ENCODE results near the gene LPIN2.

DNA sequence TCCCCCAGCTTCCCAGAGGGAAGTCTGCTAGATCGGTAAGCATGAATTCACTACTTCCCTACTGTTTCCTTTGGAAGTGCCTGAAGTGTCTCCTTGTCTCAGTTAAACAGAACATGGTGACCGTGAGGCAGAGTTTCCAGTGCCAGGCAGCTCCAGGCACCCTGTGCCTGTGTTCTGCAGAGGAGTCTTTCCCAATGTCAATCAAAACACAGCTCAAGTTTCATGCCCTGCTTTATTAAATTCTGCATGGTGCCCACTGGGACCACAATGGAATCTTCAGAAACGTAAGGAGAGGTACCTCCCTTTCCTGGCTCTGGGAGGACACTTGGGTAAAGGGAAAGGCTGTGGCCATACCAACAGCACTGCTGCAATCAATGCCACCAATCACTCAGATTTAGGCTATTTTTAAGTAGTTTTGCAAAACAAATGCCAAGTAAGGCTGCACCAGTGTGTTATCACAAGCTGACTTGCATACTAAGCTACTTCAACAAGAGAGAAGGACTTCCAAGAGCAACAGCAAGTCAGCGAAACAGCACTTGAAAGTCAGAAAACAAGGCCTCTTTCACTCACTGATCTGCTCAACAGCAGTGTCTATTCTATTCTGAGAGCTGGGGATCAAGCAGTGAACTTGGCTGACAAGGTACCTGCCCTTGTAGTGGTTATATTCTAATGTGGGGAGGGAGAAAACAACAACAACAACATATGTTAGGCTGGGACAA, 14.9 kb downstream of the LPIN2 start:
- TF ChIP-seq, protein P1, sequence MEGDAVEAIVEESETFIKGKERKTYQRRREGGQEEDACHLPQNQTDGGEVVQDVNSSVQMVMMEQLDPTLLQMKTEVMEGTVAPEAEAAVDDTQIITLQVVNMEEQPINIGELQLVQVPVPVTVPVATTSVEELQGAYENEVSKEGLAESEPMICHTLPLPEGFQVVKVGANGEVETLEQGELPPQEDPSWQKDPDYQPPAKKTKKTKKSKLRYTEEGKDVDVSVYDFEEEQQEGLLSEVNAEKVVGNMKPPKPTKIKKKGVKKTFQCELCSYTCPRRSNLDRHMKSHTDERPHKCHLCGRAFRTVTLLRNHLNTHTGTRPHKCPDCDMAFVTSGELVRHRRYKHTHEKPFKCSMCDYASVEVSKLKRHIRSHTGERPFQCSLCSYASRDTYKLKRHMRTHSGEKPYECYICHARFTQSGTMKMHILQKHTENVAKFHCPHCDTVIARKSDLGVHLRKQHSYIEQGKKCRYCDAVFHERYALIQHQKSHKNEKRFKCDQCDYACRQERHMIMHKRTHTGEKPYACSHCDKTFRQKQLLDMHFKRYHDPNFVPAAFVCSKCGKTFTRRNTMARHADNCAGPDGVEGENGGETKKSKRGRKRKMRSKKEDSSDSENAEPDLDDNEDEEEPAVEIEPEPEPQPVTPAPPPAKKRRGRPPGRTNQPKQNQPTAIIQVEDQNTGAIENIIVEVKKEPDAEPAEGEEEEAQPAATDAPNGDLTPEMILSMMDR (conservative IDR thresholded peaks at IDR 0.05; ENCODE audit: low read depth, low read length): no peak
- TF ChIP-seq CEBPB (IDR thresholded peaks at IDR 0.05; ENCODE audit: low read depth, low read length) (no peak), MXI1 (IDR thresholded peaks at IDR 0.05; ENCODE audit: borderline replicate concordance, low read depth, low read length) (no peak), POLR2A (IDR thresholded peaks at IDR 0.05; ENCODE audit: low read depth, low read length) (no peak), FOS (IDR thresholded peaks at IDR 0.05; ENCODE audit: low read depth, low read length) (no peak), CHD1 (IDR thresholded peaks at IDR 0.05; ENCODE audit: low read depth, low read length) (no peak), MAZ (IDR thresholded peaks at IDR 0.05; ENCODE audit: borderline replicate concordance, low read depth, low read length) (no peak), SMC3 (IDR thresholded peaks at IDR 0.05; ENCODE audit: low read depth, low read length) (no peak), BHLHE40 (IDR thresholded peaks at IDR 0.05; ENCODE audit: low read depth, low read length) (no peak), MAFK (IDR thresholded peaks at IDR 0.05; ENCODE audit: low read depth, low read length) (no peak), RAD21 (IDR thresholded peaks at IDR 0.05; ENCODE audit: low read length) (no peak)

All from IMR-90 (cell line).